ENCODE measurements around the gene SRGAP2C. TPM values are rescaled to one million over a fixed set of nuclear protein-coding genes. Genes with fewer than 3 reads are reported as not detected.
"Not testable (repeated sequence)": the region's sequence is repeated elsewhere in the genome, so short reads cannot be mapped to it uniquely, and the experiment has no call there.

Gene SRGAP2C
- total and polyA plus RNA-seq, 2 of the 13 experiments (the other 11 are each of a cell fraction or from before 2014, with no cell fraction given): 6.9 to 8.4 TPM

DNA sequence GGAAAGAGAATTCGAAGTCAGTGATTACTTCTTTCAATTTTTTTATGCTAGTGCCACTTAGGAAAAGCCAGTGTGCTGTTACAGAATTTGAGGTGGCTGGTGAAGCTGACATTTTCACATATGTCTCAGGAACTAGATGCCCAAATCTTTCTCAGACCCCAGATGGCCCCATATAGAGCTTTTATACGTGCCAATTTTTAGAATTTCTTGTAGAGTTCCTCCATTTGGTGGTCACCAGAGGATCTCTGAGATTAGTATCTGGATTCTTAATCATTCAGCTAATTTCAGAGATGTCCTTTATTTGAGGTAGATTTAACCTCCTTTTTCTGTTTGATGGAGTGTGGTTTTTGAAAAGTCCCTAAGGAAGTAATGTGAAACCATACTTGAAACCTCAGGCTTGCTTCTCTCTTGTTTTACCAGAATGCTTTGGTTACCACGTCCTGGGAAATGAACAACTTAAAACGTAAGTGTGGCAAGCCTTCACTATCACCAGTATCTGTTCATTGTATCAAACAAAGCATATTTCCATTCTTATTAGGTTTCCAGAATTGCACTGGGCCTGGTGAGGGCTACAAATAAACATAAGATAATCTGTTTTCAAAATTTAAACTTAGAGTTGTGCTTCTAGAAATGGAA, 164.7 kb downstream of the SRGAP2C start:
- H3K4me1 ChIP-seq (ENCODE audit: insufficient read depth, low read length); DNase-seq (ENCODE audit: low spot score); intact Hi-C loops (cut with micrococcal nuclease; ENCODE audit: unreplicated experiment); H3K27me3 ChIP-seq (ENCODE audit: control insufficient read depth in 1 of 2, insufficient read depth in 2 of 2, low read length in 2 of 2); in situ Hi-C loops (cut with HindIII; ENCODE audit: extremely low pct_ligation_motif_present, low pct_unique_long_range_greater_than_20kb); FAIRE-seq; H3K27ac ChIP-seq (ENCODE audit: extremely low read length, insufficient read depth, low read length); CTCF ChIA-PET (ENCODE audit: low intra/inter-chr PET ratio, low total read pairs); ATAC-seq; H3K79me2 ChIP-seq (ENCODE audit: insufficient read depth, low read length); H3K9ac ChIP-seq (ENCODE audit: insufficient read depth, low read depth, low read length); POLR2A ChIA-PET; H3K4me3 ChIP-seq (replicated peaks in 1 of 3; ENCODE audit: insufficient read depth in 1 of 3, low read depth in 2 of 3, low read length in 3 of 3); H3K4me2 ChIP-seq (ENCODE audit: low read depth, low read length); H4K20me1 ChIP-seq (ENCODE audit: insufficient read depth, low read length); H3K9me3 ChIP-seq (ENCODE audit: low read length); H2AFZ ChIP-seq (ENCODE audit: low read length); H3K36me3 ChIP-seq (replicated peaks in 1 of 2; ENCODE audit: control insufficient read depth in 1 of 2, insufficient read depth in 2 of 2, low read length in 2 of 2): not testable (repeated sequence)
- WGBS (ENCODE audit: low lambda C conversion rate): no CpG with 5 or more reads among the region's 4 CpGs
- TSS peak; percentile 43 for BruUV-seq (replicated peaks)

DNA sequence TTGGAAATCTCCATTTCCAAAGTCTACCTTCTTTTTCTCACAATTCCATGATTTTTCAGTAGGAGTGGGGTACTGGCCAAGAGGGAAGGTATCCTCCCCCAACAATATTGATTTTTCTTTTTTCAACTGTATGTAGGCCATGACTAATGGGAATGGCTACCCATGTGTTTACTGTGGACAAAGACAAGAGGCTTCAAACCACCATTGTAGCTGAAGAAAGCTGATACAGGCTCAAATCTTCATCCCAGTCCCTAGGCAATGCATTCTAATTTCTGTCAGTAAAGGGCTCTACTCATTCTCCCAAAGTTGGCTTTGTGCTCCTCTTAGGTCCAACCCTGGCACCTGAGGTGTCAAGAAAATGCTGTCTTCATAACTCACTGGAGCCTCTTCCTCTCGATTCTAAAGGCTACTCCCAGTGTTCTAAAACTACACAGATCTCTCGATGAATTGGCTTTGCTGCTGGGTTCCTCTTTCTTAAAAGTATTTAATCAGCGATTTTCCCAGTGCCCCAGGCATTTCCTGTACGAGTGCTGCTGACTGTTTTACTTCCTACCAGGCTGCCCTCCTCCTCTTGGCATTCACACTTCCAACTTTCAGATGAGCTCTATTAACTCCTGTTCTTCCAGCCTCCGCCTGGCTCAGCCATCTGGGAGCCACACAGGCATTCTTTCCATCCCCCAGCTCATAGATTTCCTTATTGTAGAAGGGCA, 171.1 kb downstream of the SRGAP2C start:
- H3K4me3 ChIP-seq (replicated peaks in 1 of 3; ENCODE audit: insufficient read depth in 1 of 3, low read depth in 2 of 3, low read length in 3 of 3); H3K27ac ChIP-seq (ENCODE audit: extremely low read length, insufficient read depth, low read length); H2AFZ ChIP-seq (ENCODE audit: low read length); H3K79me2 ChIP-seq (ENCODE audit: insufficient read depth, low read length); intact Hi-C loops (cut with micrococcal nuclease; ENCODE audit: unreplicated experiment); H3K27me3 ChIP-seq (ENCODE audit: control insufficient read depth in 1 of 2, insufficient read depth in 2 of 2, low read length in 2 of 2); H3K9me3 ChIP-seq (ENCODE audit: low read length); H3K9ac ChIP-seq (ENCODE audit: insufficient read depth, low read depth, low read length); H3K4me2 ChIP-seq (ENCODE audit: low read depth, low read length); in situ Hi-C loops (cut with HindIII; ENCODE audit: extremely low pct_ligation_motif_present, low pct_unique_long_range_greater_than_20kb); FAIRE-seq; CTCF ChIA-PET (ENCODE audit: low intra/inter-chr PET ratio, low total read pairs); BruUV-seq (replicated peaks); H3K36me3 ChIP-seq (replicated peaks in 1 of 2; ENCODE audit: control insufficient read depth in 1 of 2, insufficient read depth in 2 of 2, low read length in 2 of 2); H3K4me1 ChIP-seq (ENCODE audit: insufficient read depth, low read length); H4K20me1 ChIP-seq (ENCODE audit: insufficient read depth, low read length); POLR2A ChIA-PET; DNase-seq (ENCODE audit: low spot score): not testable (repeated sequence)
- no CpG with 5 or more reads among the region's 5 CpGs for WGBS (ENCODE audit: low lambda C conversion rate)
- ATAC-seq: peak; percentile 38; the same call in 2 of the 3 replicates
- peak; percentile 45; the same call in 1 of the 2 replicates for TF ChIP-seq ONECUT2 (CRISPR knock-in tag; IDR thresholded peaks at IDR 0.05)

DNA sequence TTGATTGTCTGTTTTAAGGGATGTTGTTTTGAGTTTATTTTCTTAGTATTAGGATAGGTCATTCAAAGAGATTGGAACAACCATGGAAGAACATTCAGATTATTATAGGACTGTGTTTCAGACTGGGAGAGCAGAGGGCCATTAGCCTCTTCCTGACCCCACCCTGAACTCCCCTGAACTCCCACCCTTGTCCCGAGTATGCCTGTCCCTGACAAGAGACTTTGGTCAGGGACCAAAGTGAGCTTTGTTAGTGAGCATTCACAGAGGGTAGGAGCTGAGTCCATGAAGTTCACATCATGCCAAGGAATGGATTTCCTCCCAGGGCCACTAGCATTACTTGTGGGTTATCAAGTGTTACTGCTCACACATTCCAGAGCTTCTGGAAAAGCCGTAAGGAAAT, 172.0 kb downstream of the SRGAP2C start:
- CTCF ChIA-PET (ENCODE audit: low intra/inter-chr PET ratio, low total read pairs); H3K4me2 ChIP-seq (ENCODE audit: low read depth, low read length); DNase-seq (ENCODE audit: low spot score); in situ Hi-C loops (cut with HindIII; ENCODE audit: extremely low pct_ligation_motif_present, low pct_unique_long_range_greater_than_20kb); H2AFZ ChIP-seq (ENCODE audit: low read length); H3K4me3 ChIP-seq (replicated peaks in 1 of 3; ENCODE audit: insufficient read depth in 1 of 3, low read depth in 2 of 3, low read length in 3 of 3); H3K36me3 ChIP-seq (replicated peaks in 1 of 2; ENCODE audit: control insufficient read depth in 1 of 2, insufficient read depth in 2 of 2, low read length in 2 of 2); intact Hi-C loops (cut with micrococcal nuclease; ENCODE audit: unreplicated experiment); H3K9me3 ChIP-seq (ENCODE audit: low read length); H4K20me1 ChIP-seq (ENCODE audit: insufficient read depth, low read length); H3K27me3 ChIP-seq (ENCODE audit: control insufficient read depth in 1 of 2, insufficient read depth in 2 of 2, low read length in 2 of 2); ATAC-seq; FAIRE-seq; H3K4me1 ChIP-seq (ENCODE audit: insufficient read depth, low read length); H3K79me2 ChIP-seq (ENCODE audit: insufficient read depth, low read length); H3K9ac ChIP-seq (ENCODE audit: insufficient read depth, low read depth, low read length); POLR2A ChIA-PET; H3K27ac ChIP-seq (ENCODE audit: extremely low read length, insufficient read depth, low read length); BruUV-seq (replicated peaks): not testable (repeated sequence)
- WGBS (ENCODE audit: low lambda C conversion rate): no CpG with 5 or more reads among the region's 2 CpGs

- DNase-seq (ENCODE audit: low spot score); POLR2A ChIA-PET; H3K9ac ChIP-seq (ENCODE audit: insufficient read depth, low read depth, low read length); H3K4me1 ChIP-seq (ENCODE audit: insufficient read depth, low read length); H3K36me3 ChIP-seq (replicated peaks in 1 of 2; ENCODE audit: control insufficient read depth in 1 of 2, insufficient read depth in 2 of 2, low read length in 2 of 2); CTCF ChIA-PET (ENCODE audit: low intra/inter-chr PET ratio, low total read pairs); FAIRE-seq; intact Hi-C loops (cut with micrococcal nuclease; ENCODE audit: unreplicated experiment); BruUV-seq (replicated peaks); in situ Hi-C loops (cut with HindIII; ENCODE audit: extremely low pct_ligation_motif_present, low pct_unique_long_range_greater_than_20kb); H2AFZ ChIP-seq (ENCODE audit: low read length); H3K27ac ChIP-seq (ENCODE audit: extremely low read length, insufficient read depth, low read length); H3K4me3 ChIP-seq (replicated peaks in 1 of 3; ENCODE audit: insufficient read depth in 1 of 3, low read depth in 2 of 3, low read length in 3 of 3); ATAC-seq; H3K79me2 ChIP-seq (ENCODE audit: insufficient read depth, low read length); H3K27me3 ChIP-seq (ENCODE audit: control insufficient read depth in 1 of 2, insufficient read depth in 2 of 2, low read length in 2 of 2); H3K4me2 ChIP-seq (ENCODE audit: low read depth, low read length); H3K9me3 ChIP-seq (ENCODE audit: low read length); H4K20me1 ChIP-seq (ENCODE audit: insufficient read depth, low read length): not testable (repeated sequence)
- no CpG with 5 or more reads among the region's 1 CpG for WGBS (ENCODE audit: low lambda C conversion rate)
Observed at GRCh38 chr1:121360531-121360930, 175.8 kb downstream of the SRGAP2C start.
